GM19395 (cell line): ENCODE data around the gene U2SURP.

Experiments used
- ATAC-seq: cut with Tn5 transposase; IDR thresholded peaks from one replicate; pipeline ENCODE4 v1.9.1; 2021; ENCODE audit warnings: mild to moderate bottlenecking, moderate library complexity; ENCODE audit not compliant: unreplicated experiment

The U2SURP gene

DNA sequence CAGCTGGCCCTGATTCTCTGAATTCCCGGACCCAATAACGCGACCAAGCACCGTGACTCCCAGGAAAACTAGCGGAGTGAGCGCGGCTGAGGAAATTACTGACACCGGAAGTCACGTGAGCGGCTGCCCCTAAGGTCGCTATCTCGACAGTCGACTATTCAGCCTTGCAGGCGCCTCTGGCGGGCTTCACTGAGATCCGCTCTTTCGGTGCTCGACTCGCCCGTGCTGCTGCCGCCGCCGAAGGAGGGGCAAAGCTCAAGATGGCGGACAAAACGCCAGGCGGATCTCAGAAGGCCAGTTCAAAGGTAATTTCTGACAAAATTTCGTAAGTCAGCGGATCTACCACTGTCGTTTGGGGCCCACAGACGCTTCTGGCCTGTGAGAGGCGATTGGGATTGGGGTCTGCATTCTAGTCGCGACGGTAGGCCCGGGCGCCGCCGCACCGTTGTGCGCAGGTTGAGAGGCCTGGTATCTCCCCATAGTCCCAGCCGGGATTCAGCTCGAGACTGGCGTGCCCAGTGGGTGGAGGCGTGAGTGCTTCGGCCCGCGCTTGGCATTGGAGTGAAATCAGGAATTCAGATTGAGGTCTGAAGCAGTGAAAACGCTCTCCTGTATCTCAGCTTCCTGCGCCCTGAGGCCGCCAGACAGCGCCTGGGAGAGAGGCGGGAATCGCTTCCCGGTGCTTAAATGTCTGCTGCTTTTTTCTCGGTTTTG lies at the start of gene U2SURP:
U2SURP (plus strand) TSS at position 202 of the 714 bp plus-strand sequence; CDS start at position 261, 59 bp downstream.
- peak; percentile 86 for ATAC-seq

DNA sequence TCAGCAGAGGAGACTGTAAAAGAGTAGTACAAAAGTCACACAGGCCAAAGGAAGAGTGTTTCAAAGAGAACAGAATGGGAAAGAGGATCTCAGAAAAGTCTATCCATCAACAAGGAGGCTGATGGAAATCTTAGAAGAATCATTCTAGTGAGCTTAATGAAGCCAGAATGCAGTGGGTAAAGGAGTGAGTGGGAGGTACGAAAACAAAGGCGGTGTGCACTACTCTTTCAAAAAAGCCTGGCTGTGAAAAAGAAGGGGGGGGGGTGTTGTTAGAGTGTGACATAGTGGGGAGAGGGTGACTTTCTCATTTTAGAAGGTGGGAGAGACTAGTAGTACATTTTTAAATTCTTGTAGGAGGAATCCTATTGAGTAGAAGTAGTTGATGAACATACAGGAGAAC lies 49.6 kb upstream of the U2SURP start:
- no peak for ATAC-seq

DNA sequence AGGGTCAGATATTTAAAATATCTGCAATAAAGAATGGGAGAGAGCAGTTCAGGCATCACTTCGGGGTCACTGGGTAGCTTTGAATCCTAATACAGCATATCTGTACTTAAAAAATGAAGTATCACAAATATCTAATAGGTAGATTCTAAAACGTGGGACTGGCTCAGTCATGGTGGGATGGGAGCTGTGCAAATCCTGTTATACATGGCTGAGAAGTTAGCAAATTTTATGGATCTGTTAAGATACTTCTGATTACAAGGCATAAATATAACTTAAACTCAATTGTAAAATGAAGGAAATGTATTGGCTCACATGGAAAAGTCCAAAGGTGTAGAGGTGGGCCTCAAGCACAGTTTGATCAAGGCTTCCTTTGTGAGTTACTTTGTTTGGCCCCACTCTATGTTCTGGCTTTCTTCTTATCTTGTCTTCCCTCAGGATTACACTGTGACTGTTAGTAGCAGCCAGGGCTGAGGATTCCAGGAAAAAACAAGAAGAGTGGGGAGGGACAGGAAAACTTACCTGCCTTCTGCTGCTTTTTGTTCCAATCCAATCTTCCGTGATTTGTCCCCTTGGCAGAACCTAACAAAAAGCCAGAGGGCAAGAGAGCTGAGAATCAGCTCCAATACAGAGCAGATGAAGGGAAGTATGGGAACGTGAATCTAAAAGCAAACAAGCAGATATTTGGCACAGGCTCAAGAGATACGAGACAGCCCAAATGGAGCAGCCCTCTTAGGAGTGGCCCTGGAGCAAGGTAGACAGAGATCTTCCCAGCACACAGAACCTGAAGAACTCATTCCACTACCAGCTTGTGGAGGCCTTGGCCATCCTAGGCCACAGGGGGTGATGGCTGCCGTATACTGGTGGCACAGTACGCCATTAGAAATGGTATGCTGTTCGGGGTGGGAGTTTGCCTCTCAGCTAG lies 48.8 kb upstream of the U2SURP start:
- ATAC-seq = no peak

DNA sequence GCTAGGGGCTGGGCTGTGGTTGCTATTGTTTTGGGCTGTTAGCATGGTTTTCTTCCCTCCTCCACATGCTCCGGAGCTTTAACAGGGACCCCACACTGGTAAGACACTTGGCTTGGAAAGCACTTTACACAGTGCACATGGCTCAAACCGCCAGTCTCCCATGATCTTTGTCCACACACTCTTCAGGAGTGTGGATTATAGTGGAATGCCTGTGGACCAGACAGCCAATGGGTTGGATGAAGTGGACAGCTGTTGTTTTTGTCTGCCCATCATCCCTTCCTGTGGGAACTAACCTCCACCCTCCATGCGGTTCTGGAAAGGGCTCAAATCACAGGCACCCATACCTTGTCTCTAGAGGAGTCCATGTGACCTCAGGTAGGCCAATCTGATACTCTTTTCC lies 47.9 kb upstream of the U2SURP start:
- ATAC-seq = no peak

DNA sequence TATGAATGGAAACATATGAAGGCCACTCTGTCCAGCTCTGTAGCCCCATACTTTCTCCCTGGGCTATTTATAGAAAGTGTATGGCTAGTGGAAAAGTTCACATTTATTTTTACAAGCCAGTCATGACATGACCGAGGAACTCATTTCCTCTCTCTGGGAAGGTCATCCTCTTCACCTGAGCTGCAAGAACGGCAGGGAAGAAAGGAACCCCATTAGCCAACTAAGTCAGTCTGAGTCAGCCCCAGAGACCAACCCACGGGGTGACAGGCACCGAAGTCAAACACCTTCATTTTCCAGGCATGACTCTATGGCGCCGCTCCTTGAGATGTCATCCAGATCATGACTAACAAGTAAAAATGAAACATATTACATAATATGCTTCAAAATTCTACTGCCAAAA lies 42.7 kb upstream of the U2SURP start:
- no peak for ATAC-seq

DNA sequence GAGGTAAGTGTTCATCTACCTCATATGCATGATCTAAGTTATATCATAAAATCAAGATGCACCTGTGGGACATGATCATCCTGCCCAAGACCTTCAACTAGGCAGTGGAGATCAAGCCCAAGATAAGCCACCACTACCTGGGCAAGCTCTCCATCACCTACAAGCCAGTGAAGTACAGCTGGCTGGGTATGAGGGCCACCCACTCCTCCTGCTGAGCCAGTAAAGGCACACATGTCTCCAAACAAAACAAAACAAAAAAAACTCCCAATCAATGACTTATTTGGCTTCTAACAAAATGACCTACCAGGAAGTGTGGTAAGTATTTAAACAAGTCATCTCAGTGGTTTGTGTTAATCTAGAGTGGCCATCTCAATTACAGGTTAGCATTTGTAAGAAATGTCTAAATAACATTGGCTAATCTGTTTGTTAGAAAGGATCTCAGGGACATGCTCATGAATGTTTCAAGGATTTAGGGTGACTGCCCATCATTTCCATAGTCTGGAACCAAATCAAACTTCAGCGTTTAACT lies 41.0 kb upstream of the U2SURP start:
- ATAC-seq = no peak

DNA sequence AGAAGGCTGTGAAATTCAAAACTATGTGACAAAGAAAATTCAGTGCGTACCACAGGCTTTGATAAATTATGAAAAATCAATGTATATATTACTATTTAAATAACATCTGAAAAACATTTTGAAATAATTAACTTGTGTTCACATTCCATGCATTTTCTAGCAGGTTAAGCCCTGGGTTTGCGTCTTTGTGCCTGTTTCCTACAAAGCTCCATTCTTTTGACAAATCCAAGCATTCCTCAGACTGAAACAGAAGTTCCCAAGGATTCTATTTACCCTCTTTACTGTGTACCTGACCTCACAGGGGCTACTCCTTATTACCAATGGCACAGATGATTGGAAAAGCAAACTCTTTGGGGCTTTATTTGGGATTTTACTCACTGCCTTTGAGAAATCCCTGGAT lies 39.8 kb upstream of the U2SURP start:
- ATAC-seq = no peak

DNA sequence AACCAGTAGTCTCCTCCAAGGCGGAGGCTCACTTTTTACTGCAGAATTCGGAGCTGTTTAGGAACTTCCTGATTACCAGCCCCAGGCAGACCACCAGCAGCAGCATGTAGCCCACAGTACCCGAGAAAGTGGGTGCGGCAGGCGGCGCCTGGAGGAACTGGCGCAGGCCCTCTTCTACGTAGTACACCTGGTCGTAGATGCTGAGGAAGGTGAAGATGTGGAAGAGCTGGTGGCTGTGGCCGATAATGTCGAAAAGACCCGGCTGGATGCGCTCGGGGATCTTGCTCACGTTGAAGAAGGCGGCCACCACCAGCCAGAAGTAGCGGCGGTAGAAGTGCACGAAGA lies 39.2 kb upstream of the U2SURP start:
- ATAC-seq = no peak

DNA sequence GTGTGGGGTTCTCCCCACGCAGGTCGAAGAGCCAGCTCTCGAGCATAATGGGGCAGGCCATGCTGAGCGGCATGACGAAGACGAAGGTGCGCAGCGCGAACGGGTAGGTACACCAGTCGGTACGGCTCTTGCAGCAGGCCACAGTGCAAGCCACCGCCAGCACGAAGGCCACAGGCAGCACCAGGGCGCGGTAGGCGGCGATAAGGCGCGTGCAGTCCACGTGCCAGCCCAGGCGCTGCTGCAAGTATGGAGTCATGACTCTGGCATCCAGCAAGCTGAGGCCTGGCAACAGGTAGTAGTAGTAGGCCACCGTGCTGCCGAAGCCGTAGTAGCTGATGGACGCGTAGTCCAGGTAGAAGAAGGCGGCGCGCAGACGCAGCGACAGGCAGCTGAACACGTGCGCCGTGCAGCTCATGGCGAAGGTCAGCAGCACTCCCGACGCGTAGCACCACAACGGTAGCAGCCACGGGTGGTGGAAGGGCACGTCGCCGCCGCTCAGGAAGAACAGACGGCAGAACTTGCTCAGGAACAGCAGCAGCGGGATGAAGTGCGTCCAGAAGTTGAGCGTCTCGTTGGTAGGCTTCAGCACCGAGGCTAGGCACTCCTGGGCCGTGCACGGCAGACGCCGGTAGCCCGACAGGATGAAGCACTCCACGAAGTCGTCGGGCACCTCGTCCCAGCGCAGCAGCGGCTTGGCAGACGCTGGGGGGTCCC lies 38.7 kb upstream of the U2SURP start:
- no peak for ATAC-seq

DNA sequence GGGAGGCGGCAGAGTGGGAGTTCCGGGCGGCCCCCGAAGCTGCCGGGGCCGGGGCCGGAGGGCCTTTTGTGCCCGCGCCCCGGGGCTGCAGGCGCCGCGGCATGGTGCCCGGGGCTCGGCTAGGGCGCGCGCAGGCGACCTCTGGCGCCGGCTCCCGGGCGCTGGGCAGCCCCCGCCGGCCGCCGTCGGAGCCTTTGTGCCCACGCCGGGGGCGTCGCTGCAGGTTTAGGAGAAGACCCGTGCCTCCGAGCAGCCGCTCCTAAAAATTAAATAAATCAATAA lies 38.2 kb upstream of the U2SURP start:
- ATAC-seq = peak; percentile 46

DNA sequence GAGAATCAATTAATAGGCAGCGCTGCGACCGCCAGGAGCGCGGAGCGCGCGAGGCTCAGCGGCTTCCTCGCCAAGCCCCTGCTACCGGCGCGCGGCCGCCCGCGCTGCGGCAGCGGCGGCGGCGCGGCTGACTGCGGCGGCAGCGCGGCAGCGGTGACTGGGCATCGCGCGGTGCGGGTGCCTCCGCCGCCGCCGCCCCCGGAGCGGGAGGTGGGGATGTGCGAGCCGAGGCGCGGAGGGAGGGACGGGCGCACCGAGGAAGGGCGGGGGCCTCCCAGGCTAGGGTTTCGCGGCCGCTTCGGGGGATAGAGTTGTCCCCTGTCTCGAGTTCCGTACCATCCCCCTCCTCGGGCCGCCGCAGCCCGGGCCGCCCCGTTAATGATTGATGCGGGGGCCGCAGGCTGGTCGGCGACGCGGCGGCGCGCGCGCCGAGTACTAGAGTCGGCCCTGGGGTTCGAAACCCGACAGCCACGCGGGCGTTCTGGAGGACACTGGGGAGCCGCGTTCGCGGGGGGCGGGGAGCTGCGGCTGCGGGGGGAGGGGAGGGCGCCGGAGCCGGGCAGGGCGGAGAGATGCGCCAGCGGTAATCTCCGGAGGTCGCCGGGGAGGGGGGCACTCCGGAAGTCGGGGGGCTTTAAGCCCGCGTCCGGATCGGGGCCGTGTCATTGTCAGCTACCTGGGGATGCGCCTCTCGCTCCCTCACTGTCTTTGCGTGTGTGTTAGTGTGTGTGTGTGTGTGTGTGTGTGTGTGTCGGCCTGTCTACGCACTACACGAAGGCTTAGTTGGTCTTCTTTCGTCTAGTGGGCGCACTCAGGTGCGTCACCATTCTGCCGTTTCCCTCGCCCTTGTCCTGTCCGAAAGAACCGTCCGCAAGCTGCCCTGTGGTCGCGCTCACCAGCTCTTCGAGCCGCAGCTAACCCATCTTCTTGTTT lies 37.6 kb upstream of the U2SURP start, which contains the start of gene PAQR9:
PAQR9 (minus strand) TSS at position 159 of the 933 bp plus-strand sequence. CDS start 338 bp downstream, outside the sequence.
- peak; percentile 61 for ATAC-seq

DNA sequence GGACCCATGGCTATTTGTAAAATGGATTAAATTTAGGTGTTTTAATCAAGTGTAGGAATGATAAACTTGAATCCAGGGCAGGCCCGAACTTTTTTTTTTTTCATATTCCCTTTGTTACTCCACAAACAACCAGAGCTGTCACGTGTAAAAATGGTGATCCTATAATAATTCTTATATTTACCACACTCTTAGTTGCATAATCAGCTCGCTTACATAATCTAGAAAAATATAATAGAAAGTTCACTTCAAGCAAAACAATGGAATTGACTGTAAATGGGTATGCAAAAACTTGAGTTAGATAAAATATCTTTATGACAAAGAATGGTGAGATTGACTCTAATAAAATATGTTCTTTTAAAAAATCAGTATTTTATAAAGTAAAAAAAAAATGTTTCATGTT lies 35.8 kb upstream of the U2SURP start:
- no peak for ATAC-seq

DNA sequence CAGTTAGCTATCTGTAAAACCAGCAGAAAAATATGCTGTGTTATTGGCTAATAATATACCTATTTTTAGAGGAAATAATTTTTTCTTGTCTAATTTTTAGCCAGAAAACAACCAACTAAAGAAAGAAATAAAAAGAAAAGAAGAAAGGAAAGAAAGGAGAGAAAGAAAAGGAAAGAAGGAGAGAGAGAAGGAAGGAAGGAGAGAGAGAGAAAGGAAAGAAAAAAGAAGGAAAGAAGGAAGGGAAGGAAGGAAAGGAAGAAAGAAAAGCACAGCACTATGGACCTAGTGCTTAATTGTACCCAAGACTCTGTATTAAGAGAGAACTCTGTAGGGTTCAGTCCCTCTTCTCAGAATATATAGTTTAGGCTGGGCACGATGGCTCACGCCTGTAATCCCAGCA lies 34.6 kb upstream of the U2SURP start:
- no peak for ATAC-seq

DNA sequence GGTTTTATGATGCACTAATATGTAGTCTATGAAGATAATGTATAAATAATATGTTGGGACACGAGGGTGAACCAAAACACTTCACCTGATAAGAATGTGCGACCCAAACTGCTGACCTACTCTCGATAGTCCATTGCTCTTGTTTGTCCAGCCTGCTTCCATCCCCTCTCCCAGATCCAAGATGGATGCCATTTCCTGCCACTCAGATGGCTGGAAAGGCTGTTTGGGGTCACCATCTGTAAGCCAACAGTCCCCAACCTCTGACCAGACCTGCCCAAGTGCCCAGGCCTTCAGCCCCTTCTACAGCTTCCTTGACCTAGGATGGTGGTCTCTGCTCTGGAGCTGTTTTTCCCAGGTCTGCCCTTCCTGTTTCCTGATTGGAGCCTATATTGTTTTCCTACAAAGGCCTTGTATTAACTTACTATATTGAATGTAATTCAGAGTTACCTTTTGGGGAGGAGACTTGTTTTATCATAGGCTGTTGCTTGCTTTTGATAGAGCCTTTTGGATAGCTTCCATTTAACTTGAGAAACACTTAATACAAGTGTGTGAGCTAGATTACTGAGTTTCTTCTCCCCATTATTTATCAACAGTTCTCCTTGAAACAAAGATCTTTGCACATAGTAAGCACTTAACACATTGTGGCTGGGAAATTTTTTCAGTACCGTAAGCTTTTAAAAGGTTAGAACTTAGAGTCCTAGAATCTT lies 32.9 kb upstream of the U2SURP start:
- no peak for ATAC-seq

DNA sequence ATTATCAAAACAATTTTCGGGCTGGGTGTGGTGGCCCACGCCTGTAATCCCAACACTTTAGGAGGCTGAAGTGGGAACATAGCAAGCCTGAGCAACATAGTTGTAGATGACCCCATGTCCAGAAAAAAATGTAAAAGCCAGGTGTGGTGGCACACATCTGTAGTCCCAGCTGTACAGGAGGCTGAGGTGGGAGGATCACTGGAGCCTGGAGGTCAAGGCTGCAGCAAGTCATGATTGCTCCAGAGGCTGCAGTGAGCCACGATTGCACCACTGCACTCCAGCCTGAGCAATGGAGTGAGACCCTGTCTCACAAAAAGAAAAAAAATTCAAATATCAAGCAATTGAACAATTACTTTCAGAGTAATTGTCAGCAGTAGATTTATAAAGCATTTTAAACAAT lies 29.9 kb upstream of the U2SURP start:
- ATAC-seq = no peak

DNA sequence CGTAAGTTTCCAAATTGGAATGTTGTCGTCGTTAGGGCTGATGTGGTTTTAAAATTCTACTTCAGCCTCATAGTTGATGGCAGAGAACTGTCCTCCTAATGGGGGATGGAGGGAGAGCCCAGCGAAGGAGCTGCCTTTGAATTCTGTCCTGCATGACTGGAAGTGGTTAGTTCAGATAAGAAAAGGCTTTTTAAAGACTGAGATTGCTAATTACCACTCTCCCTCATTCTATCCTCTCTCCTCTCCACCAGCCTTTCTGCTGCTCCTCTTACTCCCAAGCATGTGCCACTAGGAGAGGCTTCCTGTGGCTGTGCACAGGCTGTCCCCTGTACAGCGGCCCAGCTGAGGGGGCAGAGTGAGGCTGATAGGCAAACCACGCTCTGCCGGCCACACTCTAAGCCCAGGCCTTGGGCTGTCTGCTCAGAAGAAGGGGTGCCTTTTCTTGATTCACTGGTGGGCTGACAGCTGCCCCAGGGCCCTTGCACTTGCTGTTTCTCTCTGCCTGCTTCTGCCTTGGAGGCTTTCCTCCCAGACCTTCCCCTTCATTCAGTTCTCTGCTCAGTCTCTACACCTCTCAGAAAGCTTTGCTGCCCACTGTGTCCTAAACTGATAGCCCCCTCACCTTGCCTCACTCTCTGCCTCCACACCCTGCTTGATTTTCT lies 29.1 kb upstream of the U2SURP start:
- ATAC-seq = no peak

DNA sequence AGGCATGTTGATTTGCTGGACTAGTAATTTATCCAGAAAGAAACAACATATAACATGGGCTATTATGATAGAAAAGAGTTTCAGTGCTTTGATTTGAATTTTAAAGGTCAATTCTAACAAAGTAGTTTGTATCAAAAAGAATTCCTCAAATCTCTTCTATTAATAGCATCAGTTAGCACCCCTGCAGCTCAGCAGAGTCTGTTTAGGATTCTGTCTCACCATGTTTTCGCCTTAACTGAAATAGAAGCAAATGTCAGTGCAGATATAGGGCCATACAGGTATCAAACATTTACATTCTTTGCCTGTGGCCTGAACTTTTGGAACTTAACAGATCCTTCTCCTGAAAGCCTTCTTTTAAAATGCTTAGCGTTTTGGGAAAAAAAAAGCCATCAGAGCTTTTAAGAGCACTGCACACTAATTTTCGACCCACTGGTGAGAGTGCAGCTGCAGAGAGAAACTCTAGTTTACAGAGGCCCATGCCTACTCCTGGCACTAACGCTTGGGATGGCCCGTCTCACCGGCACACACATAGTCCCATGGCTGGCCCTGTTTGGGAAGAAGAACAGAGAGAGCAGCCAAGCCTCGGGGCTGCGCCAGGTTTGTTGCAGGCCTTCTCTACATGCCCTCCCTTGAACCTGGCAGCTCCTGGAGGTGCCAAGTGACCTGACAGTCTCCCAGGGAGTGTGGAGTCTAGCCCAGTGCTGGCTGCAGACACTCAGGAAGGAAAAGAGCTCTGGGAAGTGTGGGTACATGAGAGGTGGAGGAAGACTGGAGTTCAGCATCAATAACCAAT lies 28.0 kb upstream of the U2SURP start:
- ATAC-seq = no peak

DNA sequence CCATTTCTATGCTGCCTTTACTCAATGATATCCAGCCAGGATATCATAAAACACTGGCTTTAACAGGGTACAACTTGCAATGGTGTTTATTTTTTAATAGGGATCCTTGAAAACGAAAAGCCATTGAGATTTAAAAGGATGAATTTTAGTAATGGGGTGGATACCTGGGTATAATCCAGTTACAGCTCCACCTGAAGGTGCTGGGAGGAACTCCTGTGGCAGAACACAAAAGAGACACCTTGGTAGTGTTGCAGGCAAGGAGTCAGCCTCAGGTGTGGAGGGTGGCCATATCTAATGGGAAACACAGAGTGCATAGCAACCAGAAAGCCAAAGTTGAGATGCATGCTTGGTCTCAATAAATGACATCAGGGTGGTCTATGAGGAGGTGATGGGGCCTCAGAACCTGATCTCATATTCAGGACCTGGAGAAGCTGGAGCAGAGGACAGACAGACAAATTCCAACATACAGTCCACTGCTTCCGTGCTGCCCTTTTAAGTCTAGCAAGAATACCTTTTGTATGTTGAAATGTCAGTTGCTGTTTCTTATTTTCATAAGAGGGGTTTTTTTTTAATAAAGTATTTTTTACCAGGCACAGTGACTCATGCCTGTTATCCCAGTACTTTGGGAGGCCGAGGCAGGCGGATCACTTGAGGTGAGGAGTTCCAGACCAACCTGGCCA lies 25.9 kb upstream of the U2SURP start:
- ATAC-seq = no peak
